NCI-H774 (cell line): ENCODE data around the gene PCSK4.
"Not testable (repeated sequence)": the region's sequence is repeated elsewhere in the genome, so short reads cannot be mapped to it uniquely, and the experiment has no call there.

ENCODE experiments used
- DNase-seq: peaks from one replicate; lab custom pipeline; 2025; lab: John Stamatoyannopoulos, UW

PCSK4 gene

DNA sequence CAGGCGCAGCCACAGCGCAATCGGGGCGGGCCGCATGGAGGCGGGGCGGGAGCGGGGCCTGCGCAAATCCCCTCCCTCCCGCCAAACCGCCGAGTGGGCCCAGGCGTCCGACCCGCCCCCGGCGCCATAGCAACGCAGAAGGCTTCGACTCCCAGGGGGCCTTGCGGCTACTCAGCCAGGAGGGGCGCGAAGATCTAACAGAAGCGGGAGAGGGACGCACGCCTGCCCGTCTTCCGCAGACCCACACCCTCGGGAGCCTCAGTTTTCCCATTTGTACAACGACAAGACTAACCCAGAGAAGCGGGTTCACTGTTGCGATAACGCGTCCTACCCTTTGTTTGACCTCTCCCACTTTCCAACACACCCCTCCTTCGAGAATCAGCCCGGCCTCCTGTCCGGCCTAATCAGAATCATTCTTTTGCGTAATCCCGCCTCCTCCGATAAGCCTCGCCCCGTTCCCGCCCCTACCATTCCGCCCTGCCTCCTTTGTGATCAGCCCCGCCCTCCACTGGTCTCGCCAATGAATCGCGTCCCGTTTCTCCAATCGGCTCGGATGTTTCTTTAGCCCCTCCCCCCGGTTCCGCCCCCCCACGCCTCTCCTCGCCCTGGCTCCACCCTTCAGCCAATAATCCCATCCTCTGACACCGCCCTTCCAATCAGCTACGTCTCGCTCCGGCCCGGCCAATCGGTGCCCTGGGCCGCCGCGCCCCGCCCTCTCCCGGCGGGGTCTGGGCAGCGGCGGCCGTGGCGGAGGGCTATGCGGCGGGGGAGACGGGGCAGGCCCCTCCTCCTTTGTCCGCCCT is at the start of gene PCSK4:
TSS of gene PCSK4 (minus strand) at position 40 of the 803 bp plus-strand sequence. CDS start at position 36, 4 bp downstream.
- DNase-seq: peak; percentile 96

DNA sequence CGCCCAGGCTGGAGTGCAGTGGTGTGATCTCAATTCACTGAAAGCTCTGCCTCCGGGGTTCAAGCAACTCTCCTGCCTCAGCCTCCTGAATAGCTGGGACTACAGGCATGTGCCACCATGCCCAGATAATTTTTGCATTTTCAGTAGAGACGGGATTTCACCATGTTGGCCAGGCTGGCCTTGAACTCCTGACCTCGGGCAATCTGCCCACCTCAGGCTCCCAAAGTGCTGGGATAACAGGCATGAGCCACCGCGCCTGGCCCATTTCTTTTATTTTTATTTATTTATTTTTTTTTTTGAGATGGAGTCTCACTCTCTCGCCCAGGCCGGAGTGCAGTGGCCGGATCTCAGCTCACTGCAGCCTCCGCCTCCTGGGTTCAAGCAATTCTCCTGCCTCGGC is 49.6 kb upstream of the PCSK4 start:
- DNase-seq: not testable (repeated sequence)

DNA sequence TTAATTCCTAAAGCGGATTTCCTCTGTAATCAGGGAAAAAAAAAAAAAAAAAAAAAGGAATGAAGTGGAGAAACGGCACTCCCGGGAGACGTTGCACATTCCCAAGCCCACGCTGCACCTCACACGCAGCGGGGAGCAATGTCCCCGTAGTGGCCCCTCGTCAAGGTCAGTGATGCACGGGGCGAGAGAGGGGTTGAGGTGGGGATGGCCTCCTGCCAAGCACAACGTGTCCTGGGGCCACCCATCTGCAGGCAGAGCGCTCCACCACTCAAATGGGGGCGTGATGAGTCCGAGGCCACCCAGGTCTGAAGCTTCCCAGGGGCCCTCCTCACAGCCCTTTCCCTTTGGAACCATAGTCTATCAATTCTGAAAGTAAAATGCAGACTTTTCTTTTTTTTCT is 48.8 kb upstream of the PCSK4 start:
- DNase-seq: no peak

DNA sequence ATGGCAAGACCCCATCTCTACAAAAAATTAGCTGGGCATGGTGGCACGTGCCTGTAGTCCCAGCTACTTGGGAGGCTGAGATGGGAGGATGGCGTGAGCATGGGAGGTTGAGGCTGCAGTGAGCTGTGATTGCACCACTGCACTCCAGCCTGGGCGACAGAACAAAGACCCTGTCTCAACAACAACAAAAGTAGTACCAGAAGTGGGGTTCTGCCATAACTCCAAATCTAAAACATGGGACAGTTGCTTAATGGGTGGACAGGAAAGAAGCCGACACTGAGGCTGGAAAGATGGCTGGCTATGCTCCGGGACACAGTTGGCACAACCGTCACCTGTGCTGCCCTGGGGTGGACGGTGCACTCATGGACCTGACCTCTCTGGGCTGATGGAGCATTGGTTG is 45.5 kb upstream of the PCSK4 start:
- not testable (repeated sequence) for DNase-seq

DNA sequence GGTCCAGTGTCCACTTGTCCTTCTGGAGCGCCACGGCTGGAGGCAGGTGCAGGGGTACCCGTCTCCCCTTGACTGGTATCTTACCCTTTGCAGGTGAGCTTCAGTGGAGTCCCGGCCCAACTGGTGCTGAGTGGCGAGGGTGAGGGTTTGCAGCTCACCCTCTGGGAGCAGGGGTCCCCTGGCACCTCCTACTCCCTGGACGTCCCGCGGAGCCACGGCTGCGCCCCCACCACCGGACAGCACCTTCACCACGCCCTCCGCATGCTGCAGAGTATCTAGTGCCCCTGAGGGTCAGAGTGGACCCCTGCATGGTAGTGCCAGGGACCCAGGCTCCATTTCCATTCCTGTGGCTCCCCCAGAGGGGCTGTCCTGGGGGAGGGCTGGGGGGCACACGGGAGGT is 44.8 kb upstream of the PCSK4 start:
- no peak for DNase-seq

DNA sequence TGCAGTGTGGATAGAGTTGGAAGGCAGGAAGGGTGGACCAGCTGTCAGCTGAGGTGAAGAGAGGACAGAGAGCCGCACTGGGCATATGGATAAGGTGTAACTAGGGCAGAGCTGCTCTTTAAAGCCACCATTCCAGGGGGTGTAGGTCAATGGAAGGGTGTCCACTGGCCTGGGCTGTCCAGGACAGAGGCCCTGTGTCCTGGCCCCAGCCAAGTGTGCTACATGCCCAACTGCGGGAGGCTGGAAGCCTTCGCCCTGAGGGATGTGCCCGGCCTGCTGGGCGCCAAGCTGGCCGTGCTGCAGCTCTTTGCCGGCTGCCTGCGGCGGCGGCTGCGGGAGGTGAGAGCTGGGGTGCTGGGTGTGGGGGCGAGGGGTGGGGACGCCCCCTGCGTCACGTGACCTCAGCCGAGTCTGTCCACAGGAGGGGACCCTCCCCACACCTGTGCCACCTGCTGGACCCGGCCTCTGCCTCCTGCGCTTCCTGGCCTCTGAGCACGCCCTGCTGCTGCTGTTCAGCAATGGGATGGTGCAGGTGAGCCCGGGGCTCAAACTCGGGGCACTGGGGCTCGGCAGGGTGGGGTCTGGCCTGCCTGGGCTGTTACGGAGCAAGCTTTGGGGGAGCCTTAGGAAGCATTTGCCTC is 43.5 kb upstream of the PCSK4 start:
- DNase-seq: no peak

DNA sequence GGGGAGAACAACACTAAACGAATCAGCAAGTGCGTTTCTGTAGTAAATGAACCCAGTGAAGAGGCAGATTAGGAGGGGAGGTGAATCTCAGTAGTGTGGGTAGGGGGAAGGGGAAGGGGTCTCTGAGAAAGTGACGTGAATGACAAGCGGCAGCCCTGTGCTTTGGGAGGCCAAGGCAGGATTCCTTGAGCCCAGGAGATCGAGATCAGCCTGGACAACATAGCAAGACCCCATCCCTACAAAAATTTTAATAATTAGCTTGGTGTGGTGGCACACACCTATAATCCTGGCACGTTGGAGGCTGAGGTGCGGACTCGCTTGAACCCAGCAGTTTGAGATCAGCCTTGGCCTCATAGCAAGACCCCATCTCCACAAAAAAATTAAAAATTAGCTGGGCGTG is 41.9 kb upstream of the PCSK4 start:
- DNase-seq: no peak

DNA sequence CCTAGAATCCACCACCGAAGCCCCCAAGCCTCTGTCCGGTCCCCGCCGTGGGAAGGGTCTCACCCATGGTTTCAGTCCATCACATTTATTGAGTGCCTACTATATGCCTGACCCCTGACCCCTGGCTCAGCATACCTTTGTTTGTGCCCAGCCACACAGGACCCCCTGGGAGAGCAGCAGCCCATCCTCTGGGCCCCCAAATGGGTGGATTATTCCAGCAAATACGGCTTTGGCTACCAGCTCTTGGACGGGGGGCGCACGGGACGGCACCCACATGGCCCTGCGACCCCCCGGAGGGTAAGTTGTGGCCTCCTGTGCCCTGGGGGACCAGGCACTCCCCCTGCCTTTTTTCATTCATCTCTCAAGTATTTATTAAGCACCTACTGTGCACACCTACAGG is 41.4 kb upstream of the PCSK4 start:
- DNase-seq: no peak

DNA sequence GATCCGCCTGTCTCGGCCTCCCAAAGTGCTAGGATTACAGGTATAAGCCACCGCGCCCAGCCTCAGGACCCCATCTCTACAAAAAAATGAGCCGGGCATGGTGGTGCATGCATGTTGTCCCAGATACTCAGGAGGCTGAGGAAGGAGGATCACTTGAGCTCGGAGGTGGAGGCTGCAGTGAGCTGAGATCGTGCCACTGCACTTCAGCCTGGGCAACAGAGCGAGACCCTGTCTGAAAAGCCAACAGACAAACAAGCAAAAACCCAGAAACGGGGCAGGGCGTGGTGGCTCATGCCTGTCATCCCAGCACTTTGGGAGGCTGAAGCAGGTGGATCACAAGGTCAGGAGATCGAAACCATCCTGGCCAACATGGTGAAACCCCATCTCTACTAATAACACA is 40.7 kb upstream of the PCSK4 start:
- not testable (repeated sequence) for DNase-seq

DNA sequence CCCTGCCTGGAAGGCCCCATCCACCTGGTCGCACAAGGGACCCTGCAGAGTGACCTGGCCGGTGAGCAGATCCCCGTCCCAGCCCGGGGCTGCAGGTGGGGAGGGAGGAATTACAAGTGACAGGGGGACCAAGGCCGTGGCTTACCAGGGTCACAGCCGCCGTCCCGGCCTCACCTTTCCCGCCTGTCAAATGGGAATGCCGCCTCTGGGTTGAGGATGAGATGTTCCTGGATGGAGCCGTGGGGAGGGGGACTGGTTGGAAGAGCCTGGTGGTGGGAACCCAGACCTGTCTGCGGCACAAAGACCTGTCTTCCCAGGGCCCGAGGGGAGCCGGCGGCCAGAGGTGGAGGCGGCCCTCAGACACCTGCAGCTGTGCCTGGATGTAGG is 39.3 kb upstream of the PCSK4 start:
- DNase-seq: no peak

DNA sequence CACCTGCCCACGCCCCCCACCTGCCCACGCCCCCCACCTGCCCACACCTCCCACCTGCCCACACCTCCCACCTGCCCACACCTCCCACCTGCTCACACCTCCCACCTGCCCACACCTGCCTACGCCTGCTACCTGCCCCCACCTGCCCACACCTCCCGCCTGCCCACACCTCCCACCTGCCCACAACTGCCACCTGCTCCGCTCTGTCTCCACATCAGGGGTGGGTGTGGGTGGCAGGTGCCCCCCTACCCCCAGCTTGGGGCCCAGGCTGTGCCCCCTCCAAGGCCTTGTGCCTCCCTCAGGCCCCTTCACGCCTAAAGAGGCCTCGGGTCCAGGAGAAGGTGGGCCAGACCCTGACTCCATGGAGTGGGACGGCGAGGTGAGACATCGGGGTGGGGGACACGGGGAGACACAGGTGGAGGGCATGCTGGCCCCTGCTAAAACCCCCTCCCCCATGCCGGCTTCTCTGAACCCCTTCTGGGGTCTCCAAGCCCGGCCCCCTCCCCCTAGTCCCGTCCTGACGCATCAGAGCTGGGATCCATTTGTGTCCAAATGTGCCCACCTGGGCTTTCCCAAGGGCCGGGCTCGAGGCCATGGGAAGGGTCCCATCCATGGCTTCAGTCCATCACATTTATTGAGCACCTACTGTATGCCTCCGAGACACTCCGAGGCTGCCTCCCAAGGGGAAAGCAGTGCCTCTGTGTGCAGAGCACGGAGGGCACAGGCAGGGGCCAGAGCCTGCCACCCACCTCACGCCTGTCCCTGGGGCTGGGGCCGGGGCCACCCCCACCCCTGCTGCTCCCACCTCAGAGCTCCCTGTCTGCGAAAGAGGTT is 38.7 kb upstream of the PCSK4 start:
- DNase-seq: no peak

DNA sequence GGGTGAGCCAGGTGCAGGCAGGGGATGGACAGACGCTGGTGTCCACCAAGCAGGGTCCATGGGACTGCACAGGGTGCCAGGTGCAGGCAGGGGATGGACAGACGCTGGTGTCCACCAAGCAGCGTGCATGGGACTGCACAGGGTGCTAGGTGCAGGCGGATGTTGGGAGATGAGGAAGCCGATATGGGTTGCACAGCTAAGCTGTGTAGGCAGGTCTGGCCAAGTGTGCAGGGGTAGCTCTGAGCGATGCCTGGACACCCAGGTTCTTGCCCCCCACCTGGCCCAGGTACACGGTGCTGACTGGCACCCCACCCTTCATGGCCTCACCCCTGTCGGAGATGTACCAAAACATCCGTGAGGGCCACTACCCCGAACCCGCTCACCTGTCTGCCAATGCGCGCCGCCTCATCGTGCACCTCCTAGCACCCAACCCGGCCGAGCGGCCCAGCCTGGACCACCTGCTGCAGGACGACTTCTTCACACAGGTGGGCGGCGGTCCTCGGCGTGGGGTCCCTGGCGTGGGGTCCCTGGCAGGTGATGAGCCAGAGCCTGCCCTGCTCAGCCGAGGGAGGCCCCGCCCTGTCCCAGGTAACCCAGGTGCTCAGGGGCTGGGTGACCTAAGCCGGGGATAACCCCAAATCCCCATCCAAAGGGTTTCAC is 37.6 kb upstream of the PCSK4 start:
- DNase-seq: no peak

DNA sequence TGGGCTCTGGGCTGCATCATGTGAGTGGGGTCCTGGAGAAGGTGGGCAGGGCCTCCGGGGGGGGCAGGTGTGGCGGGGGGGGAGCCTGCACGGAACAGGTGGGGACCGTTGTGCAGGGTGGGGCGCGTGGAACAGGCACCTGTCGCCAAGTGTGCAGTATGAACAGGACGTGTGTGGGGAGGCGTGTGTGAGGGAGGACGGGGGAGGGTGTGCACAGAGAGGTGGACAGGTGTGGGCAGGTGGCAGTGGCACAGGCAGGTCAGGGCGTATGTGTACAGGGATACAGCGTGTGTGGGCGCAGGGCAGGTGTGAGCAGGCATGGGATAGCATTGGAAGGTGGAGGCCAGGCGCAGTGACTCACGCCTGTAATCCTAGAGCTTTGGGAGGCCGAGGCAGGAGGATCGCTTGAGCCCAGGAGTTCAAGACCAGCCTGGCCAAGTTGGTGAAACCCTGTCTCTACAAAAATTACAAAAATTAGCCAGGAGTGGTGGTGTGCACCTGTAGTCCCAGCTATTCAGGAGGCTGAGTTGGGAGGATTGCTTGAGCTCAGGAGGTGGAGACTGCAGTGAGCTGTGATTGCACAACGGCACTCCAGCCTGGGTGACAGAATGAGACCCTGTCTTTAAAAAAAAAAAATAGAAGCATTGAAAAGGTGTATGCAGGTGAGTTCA is 37.0 kb upstream of the PCSK4 start:
- no peak for DNase-seq

DNA sequence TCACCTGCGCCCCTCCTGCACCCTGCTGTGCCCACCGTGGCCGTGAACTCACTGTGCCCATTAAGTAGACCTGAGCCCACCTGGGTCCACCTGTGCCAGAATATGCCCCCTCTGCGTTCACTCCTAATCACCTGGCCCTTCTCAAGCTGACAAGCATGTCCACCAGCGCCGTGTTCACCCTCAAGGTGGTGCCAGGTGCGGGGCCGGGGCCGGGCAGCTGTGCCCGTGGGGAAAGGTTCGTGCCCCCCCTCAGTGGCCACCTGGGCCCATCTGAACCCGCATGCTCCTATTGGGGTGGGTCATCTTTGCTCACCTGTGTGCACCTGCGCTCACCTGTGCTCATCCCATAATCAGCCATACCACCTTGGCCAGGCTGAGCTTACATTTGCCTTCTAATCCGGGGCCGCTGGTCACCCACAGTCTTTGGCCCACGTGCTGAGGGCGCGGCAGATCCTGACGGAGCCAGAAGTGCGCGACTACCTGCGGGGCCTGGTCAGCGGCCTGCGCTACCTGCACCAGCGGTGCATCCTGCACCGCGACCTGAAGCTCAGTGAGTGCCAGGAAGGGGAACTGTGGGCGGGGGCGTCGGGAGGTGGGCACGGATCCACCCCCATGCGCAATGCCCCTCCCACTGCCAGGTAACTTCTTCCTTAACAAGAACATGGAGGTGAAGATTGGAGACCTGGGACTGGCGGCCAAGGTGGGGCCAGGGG is 36.1 kb upstream of the PCSK4 start:
- no peak for DNase-seq

DNA sequence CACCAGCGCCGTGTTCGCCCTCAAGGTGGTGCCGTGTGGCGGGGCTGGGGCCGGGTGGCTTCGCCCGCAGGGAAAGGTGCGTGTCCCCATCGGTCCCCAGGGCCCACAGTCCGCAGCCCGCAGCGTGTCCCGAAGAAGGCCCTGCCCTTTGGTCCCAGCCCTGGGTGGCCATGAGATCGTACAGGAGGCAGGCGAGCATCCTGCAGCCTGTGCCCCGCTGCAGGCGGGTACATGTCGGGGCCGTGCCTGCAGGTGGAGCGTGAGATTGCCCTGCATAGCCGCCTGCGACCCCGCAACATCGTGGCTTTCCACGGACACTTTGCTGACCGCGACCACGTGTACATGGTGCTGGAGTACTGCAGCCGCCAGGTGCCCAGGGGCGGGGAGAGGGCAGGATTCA is 35.2 kb upstream of the PCSK4 start:
- no peak for DNase-seq

DNA sequence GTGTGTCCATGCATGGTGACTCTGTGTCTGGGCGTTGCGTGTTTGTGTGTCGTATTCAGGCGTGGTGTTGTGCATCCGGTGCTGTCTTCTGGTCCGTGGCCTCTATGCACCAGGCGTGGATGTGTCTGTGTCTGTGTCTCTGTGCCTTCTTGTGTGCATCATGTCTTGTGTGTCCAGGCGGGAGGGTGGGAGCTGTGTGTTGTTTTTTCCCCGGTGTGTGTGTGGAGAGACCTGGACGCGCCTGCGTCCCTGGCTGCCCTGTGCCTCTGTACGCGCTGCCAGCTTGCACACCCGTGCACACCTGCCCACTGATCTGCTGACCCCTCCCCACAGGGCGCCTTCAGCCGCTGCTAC is 34.8 kb upstream of the PCSK4 start:
- DNase-seq: no peak

DNA sequence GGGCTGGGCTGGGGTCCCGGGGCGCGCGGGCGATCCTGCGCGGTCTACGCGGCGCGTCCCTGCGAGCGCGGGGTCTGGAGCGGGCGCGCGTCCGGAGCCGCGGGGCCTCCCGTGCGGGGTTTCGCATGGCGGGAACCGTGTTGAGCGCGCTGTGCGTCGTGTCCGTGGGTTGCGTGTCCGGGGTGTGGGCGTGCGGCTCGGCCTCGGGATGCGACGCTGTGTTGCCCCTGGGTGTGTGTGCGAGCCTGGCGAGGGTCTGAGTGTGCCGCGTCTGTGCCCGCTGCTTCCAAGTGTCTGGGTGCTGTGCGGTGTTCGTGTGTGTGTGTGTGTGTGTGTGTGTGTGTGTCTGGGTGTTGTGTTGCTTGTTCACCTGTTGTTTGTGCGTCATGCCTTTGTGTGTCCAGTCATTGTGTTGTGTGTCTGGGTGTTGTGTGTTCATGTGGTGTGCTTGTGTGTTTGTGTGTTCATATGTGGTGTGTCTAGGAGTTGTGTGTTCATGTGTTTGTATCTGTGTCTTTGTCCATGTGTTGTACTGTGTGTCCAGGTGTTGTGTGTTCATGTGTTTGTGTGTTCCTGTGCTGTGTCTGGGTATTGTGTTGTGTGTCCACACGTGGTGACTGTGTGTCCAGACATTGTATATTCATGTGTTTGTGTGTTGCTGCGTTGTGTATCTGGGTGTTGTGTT is 34.3 kb upstream of the PCSK4 start:
- DNase-seq: no peak

DNA sequence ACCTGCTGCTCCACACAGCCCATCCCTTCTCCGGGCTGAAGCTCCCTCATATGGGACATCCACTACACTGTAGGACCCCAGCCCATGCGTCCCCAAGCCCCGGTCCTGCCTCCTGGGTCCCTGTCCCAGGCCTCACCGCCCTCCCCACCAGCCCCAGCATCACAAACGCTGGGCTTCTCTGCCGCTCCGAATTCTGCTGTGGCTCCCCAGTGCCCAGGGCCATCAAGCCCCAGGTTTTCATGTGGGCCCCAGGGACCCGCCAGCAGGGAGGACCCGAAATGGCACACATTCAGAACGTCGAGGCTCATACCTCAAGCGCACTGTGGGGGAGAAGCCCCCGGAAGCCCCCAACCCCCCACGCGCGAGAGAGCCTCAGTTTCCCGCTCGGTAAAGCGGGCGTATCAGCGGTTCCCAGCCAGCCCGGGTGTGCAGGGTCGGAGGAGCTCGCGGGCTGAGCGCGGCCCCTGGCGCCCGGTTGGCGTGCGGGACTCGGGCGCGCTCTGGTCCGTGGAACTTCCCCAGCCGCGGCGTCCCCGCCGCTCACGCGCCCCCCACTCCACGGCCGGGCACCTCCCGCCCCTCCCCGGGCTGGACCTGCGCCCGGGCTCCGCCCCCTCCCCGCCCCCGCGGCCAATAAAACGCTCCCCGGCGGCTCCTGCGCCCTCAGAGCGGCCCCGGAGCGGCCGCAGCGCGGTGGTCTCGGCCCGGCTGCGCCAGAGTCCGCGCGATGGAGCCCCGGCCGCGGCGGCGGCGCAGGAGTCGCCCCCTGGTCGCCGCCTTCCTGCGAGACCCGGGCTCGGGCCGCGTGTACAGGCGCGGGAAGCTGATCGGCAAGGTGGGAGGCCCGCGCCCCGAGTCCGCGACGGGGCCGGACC is 33.5 kb upstream of the PCSK4 start, which contains the start of gene PLK5:
TSS of gene PLK5 (plus strand) at position 666 of the 875 bp plus-strand sequence. CDS start 2,920 bp downstream, outside the sequence.
- DNase-seq: no peak

DNA sequence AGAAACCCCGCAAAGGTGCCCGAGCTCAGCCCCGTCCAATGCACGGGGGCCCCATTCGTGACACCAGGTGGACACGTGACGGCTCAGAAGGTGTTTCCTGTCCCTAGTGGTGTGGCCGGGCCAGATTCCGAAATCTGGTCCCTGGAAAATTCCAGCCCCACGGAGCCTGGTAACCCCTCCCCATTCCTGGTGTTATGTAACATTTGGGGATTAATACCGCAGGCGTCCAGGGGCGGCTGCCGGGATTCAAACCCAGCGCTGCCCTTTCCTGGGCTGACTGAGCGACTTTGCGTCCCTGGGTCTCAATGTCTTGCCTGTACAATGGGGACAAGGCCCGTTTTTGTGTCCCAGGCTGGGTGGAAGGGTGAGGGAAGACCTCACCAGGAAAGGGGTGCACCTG is 32.7 kb upstream of the PCSK4 start:
- no peak for DNase-seq
